DLD1 (cell line): ENCODE measurements around the gene RANBP10.
"Not testable (repeated sequence)": the region's sequence is repeated elsewhere in the genome, so short reads cannot be mapped to it uniquely, and the experiment has no call there.

Experiments used
- in situ Hi-C: cut with HindIII; loops from 2 replicates; pipeline ENCODE4 v1.10.0; 2017; ENCODE audit warnings: low sequenced_read_pairs

Gene RANBP10

DNA sequence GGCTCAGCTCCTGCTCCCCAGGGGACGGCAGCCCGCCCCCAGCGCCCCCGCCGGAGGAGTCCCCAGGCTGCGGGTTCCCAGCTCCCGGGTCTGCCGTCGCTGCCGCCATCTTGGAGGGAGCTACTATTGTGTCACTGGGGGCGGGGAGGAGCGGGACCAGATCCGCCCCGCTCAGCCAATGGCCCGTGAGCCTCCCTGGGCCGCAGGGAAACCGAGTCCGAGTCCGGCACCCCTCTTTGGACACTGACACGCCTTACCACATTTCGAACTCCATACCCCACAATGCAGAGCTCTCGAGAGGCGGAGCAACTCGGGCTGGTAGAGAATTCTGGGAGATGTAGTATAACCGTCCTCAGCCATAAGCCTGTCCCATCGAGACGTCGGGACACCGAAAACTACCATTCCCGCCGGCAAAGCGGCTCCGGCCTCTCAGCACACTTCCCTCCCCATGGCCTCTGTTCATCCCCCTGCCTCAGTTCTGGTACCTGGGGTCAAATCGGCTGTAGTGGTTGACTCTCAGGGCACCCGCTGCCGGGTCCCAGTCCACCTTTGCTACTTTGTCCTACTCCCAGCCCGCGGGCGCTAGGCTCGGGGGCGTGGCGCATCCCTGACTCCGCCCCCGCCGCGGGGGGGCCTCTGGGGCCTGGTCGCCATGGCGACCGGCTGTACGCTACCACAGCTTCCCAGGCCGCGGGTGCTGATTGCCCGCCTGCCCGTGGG, at the start of gene RANBP10, which contains the start of gene TSNAXIP1:
TSS of gene RANBP10 (minus strand) at position 133 of the 720 bp plus-strand sequence. CDS start at position 109, 24 bp downstream.
TSS of gene TSNAXIP1 (plus strand) at position 462 of the 720 bp plus-strand sequence. CDS start 261 bp downstream, outside the sequence.
- in situ Hi-C loops, result no loop called here

DNA sequence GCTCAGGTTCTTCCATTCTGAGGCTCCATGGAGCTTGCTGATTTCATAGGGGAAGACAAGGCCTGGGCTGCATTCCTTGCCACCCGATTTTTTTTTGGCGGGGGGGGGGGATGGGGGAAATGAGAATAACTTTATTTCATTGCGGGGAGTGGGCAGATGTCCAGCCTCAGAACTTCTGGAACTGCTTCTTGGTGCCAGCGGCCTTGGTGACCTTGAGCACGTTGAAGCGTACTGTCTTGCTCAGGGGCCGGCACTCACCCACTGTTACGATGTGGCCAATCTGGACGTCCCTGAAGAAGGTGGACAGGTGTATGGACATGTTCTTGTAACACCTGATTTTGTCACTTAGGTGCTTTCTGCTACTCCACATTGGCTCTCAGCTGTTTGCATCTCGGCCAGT, 49.4 kb upstream of the RANBP10 start:
- in situ Hi-C loops, result no loop called here

GRCh38 chr16:67853670-67854069, 47.3 kb upstream of the RANBP10 start:
- in situ Hi-C loops, result no loop called here

- in situ Hi-C loops, result no loop called here
These were observed 41.8 kb upstream of the RANBP10 start for GRCh38 chr16:67848118-67848517.

DNA sequence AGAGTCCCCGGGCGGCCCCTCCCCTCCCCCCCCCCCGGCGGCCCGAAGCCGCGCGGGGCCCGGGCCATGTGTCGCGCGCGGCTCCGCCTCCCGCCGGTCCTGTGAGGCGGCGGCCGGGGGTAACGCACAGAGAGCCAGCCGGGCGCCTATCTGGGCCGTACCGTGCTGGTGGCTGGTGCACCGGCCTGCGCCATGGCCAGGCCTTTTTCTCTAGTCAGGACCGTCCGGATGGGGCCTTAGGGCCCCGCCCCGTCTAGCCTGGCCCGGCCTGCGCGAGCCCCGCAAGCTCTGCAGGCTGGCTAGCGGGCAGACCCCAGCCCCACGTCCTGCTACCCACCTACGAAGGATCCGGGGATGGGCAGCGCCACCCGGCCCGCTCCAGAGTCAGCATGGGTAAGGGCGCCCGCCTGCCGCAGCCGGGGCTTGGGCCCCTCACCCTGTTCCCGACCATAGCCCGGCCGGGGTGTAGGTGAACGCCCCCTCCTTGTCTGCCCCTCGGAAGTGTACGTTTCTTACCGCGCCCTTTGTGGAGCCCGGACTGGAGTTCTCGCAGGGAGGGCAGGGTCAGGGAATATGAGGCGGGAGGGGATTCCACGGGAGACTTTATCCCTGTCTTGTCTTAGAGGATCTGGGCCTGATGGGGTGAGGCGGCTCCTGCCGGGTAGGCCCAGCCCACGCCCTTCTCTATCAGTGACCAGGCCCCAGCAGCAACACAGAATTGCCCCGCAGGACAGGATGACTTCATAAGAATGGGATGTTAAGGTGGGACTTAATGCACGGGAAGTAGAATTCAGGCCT, 40.9 kb upstream of the RANBP10 start, which contains the start of gene CENPT:
TSS of gene CENPT (minus strand) at position 630 of the 798 bp plus-strand sequence. CDS start 13,834 bp downstream, outside the sequence.
- in situ Hi-C loops, result no loop called here

DNA sequence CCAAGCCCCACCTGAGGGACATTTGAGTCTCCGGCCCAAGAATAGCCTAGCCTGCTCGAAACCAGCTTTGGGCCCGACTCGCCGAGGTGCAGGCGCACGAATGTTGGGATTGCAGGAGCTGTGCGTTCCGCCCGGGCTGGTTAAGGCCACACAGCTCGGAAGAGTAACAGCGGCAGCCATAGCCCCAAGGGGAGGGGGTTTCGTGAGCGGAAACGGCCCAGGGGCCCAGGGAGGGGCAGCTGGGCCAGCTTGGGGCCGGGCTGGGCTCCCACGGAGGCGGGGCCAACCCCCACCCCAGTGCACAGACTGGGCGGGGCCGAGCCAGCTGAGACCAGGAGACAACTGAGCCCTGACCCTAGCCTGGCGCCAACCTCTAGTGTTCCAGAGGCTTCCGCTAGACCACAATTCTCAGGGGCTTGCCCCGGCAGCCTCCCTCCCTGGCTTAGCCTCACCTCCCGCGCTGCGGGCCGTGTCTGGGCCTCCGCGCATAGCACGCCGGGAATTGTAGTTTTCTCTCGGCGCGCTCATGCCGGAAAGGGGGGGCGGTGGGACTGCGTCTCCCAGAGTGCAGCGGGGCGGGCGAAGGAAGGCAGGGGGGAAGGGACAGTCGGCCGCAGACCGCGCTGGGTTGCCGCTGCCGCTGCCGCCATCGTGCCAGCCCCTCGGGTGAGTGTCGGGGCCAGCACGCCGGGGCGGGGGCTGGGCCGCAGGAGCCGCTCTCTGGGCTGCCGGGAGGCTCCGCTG, 40.1 kb upstream of the RANBP10 start, which contains the start of gene NUTF2:
TSS of gene NUTF2 (plus strand) at position 614 of the 744 bp plus-strand sequence. CDS start 18,198 bp downstream, outside the sequence.
- in situ Hi-C loops, result no loop called here

DNA sequence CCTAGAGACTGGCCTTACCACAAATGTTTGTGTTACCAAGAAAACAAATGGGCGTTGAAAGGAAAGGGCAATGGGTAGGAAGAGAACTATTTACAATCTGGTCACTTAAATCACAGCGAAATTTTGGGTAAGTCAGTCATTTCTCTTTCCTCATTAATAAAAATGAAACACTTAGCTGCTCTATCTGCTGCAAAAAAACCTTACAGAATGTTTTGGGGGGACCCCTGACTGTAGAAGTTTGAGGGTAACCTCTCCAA, 39.6 kb upstream of the RANBP10 start:
- in situ Hi-C loops, result no loop called here

GRCh38 chr16:67845291-67846062, 39.1 kb upstream of the RANBP10 start:
- in situ Hi-C loops, result no loop called here

DNA sequence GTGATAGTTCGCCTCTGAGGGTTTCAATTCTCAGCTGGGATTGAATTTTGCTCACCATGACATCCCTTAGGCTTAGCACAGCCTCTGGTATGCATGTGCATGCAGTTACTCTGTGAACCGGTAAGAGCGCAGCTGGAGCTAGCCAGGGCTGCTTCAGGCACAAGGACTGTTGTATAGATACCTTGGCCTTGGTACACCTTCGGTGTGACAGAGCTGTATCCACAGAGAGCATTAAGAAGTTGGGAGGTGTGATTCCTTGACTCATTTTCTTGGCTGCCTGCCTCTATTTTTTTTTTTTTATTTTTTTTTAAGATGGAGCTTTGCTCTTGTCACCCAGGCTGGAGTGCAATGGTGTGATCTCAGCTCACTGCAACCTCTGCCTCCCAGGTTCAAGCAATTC, 38.1 kb upstream of the RANBP10 start:
- in situ Hi-C loops, result no loop called here

- in situ Hi-C loops, result no loop called here
These were observed 37.0 kb upstream of the RANBP10 start for GRCh38 chr16:67843343-67843765.

GRCh38 chr16:67842509-67843342, 36.4 kb upstream of the RANBP10 start:
- in situ Hi-C loops, result no loop called here

- in situ Hi-C loops, result no loop called here
These were observed 35.6 kb upstream of the RANBP10 start, which contains the start of gene THAP11 for GRCh38 chr16:67841816-67842508. Gene THAP11, plus strand, starts transcription at chr16:67842320. Its CDS starts 235 bp downstream, at chr16:67842555.

- in situ Hi-C loops, result no loop called here
These were observed 34.9 kb upstream of the RANBP10 start for GRCh38 chr16:67841198-67841815.

DNA sequence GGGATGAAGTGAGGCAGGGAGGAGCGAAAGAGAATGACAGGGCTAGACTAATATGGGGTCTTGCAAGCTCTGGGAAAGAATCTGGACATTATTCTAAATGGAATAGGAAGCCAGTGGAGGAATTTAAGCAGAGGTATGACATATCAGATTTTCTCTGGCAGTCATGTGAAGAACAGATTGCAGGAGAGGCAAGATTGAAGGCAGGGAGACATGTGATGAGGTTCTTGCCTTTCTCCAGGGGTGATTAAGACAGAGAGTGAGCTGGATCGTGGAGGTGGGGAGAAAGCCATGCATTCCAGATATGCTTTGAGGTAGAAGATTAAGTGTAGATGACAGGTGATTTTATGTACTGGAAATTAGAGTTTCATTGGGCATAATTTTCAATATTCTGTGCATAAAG, 31.5 kb upstream of the RANBP10 start:
- in situ Hi-C loops, result no loop called here

GRCh38 chr16:67837190-67837589, 30.8 kb upstream of the RANBP10 start:
- in situ Hi-C loops, result not testable (repeated sequence)

DNA sequence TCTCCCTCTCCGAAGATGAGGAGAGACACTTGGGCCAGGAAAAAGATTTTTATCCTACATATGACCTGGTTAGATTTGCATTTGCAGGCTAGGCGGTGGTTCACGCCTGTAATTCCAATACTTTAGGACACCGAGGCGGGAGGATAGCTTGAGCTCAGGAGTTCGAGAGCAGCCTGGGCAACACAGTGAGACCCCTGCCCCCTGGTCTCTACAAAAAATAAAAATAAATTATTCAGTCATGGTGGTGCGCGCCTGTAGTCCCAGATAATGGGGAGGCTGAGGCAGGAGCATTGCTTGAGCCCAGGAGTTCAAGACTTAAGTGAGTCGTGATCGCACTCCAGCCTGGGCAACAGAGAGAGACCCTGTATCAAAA, 27.9 kb upstream of the RANBP10 start:
- in situ Hi-C loops, result no loop called here

DNA sequence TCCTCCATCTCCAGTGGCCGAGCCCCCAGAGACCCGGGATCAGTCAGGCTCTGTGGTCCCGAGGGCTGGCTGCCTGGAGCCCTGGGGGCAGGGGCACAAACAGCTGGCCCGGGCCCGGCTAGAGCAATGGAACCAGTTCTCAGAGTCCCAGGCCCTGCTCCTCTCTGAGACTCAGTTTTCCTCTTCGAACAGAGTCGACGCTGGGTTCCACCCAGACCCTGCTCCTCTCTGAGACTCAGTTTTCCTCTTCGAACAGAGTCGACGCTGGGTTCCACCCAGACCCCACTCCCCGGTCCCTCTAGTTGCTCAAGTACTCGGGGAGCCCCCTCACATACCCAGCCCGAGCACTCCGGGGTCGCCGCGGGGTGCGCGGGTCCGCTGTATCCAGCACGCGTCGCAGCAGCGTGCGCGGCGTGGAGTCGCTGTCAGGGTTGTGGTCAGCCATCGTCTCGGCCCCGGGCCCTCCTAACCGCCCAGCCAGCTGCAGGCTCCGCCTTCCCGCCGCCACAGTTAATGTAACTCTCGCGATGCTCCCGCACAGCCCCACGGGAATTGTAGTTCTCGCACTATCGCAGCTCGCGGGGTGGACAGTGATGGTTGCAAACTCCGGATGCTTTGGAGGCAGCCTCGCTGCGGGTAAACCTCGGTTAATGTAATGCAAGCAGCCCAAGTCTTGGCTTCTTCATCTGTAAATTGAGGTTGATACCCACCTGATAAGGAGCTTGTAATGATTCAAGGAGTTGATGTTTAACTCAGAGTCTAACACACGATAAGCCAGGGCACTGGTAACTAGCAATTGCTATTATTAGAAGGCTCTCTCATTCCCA, 27.3 kb upstream of the RANBP10 start:
- in situ Hi-C loops, result no loop called here

DNA sequence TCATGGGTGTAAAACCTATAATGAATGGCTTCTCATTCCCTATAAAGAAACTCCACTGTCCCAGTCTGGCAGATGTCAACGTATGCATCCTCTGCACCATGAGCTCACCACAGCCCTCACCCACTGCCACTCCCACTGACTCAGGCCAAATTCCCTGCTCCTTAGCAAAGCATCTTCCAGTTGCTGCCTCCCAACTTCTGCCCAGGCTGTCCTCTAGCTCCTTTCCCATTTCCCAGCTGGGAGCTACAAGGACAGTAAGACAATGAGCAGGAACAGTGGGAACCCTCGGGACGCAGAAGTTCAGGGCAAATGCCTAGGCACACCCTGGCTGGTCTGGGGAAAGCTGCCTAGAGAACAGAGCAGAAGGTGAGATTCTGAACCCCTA, 26.7 kb upstream of the RANBP10 start:
- in situ Hi-C loops, result no loop called here
